Left ventricle myocardium inferior (tissue), 1 donor: ENCODE results near the gene STK40. TPM values are rescaled to one million over a fixed set of nuclear protein-coding genes. Genes with fewer than 3 reads are reported as not detected.

Experiments used
- DNase-seq: peaks from one replicate; pipeline ENCODE4 v3.0.0-alpha.2; 2020
- H3K27ac ChIP-seq: fragments of 200-600 bp; replicated peaks from 2 replicates; pipeline ENCODE4 v1.8.0; 2021
- H3K27me3 ChIP-seq: fragments of 200-600 bp; 2 replicates; pipeline ENCODE4 v1.8.0; 2021; ENCODE audit warnings: low read depth
- H3K36me3 ChIP-seq: fragments of 200-600 bp; 2 replicates; pipeline ENCODE4 v1.8.0; 2021
- H3K4me1 ChIP-seq: fragments of 200-600 bp; 2 replicates; pipeline ENCODE4 v1.8.0; 2021
- H3K4me3 ChIP-seq: fragments of 200-600 bp; 2 replicates; pipeline ENCODE4 v1.8.0; 2021; ENCODE audit warnings: mild to moderate bottlenecking, moderate library complexity
- H3K9me3 ChIP-seq: fragments of 200-600 bp; replicated peaks from 2 replicates; pipeline ENCODE4 v1.8.0; 2021
- CTCF ChIP-seq: fragments of 200-600 bp; IDR thresholded peaks from 2 replicates; pipeline ENCODE4 v1.8.0; 2021; ENCODE audit warnings: antibody characterized with exemption, mild to moderate bottlenecking, borderline replicate concordance
- intact Hi-C: fragments of 100-400 bp; cut with micrococcal nuclease; formaldehyde crosslinking; loops from one replicate; pipeline ENCODE4 v1.11.0; 2022
- total RNA-seq: library from RNA; stranded (reverse); fragmentation: NEBNext Ultra II Directional; extraction: Animal tissue kit (Norgen Biotek cat#: 25700); gene quantifications from one replicate; pipeline ENCODE4 v1.2.1, GENCODE V29; 2021
- donor health status: DM: no; HTN: yes; CAD: no; lungs with severe emphysema.

Gene STK40
- total RNA-seq, 1 donor from 2014 or later = 69.8 TPM

- Histone ChIP-seq H3K27ac (no peak overlapping the region), H3K4me3 (no peak overlapping the region), H3K36me3 (peaks cover 62% of the 10 kb centered on the region), H3K9me3 (no peaks in the 10 kb centered on the region), H3K4me1 (peaks cover 45% of the 10 kb centered on the region), H3K27me3 (no peaks in the 10 kb centered on the region)
- intact Hi-C loops = no loop called here
- no peak for DNase-seq
- TF ChIP-seq CTCF = no peak
Observed at GRCh38 chr1:36352910-36353878, 32.5 kb downstream of the STK40 start.

GRCh38 chr1:36352125-36352909, 33.4 kb downstream of the STK40 start:
- H3K4me1 ChIP-seq = peaks cover 45% of the 10 kb centered on the region
- H3K4me3 ChIP-seq = no peak overlapping the region
- H3K36me3 ChIP-seq = peaks cover 62% of the 10 kb centered on the region
- H3K27me3 ChIP-seq = no peaks in the 10 kb centered on the region
- no peaks in the 10 kb centered on the region for H3K9me3 ChIP-seq
- DNase-seq = no peak
- H3K27ac ChIP-seq = no peak overlapping the region
- TF ChIP-seq CTCF = no peak
- intact Hi-C loops = no loop called here

GRCh38 chr1:36351227-36351977, 34.3 kb downstream of the STK40 start:
- Histone ChIP-seq H3K4me3 (no peak overlapping the region), H3K36me3 (peaks cover 63% of the 10 kb centered on the region), H3K27ac (peak overlapping the region; percentile 64), H3K9me3 (no peaks in the 10 kb centered on the region), H3K4me1 (peaks cover 45% of the 10 kb centered on the region), H3K27me3 (no peaks in the 10 kb centered on the region)
- intact Hi-C loops = no loop called here
- no peak for TF ChIP-seq CTCF
- no peak for DNase-seq

- H3K36me3 ChIP-seq = peaks cover 63% of the 10 kb centered on the region
- peak overlapping the region; percentile 64 for H3K27ac ChIP-seq
- no peaks in the 10 kb centered on the region for H3K9me3 ChIP-seq
- TF ChIP-seq CTCF = no peak
- intact Hi-C loops = no loop called here
- no peak for DNase-seq
- H3K4me3 ChIP-seq = no peak overlapping the region
- H3K4me1 ChIP-seq = peaks cover 45% of the 10 kb centered on the region
- H3K27me3 ChIP-seq = no peaks in the 10 kb centered on the region
Observed at GRCh38 chr1:36350659-36351226, 35.0 kb downstream of the STK40 start.

- H3K9me3 ChIP-seq = no peaks in the 10 kb centered on the region
- peaks cover 63% of the 10 kb centered on the region for H3K36me3 ChIP-seq
- peak overlapping the region; percentile 64 for H3K27ac ChIP-seq
- DNase-seq = no peak
- H3K27me3 ChIP-seq = no peaks in the 10 kb centered on the region
- no peak overlapping the region for H3K4me3 ChIP-seq
- peaks cover 45% of the 10 kb centered on the region for H3K4me1 ChIP-seq
- TF ChIP-seq CTCF = no peak
- intact Hi-C loops = no loop called here
Observed at GRCh38 chr1:36349839-36350238, 35.9 kb downstream of the STK40 start.
